Psoas muscle (tissue), 8 donors: Measurements from ENCODE around the gene ANXA10. TPM values are rescaled to one million over a fixed set of nuclear protein-coding genes. Genes with fewer than 3 reads are reported as not detected.

ENCODE experiments used
- ATAC-seq, 4 donors: fragments of 200-7000 bp; cut with Tn5 transposase; one replicate each; pipeline ENCODE4 v1.9.1; 2020; ENCODE audit warnings: moderate library complexity in 3 of 4, mild to moderate bottlenecking in 2 of 4
- DNase-seq, 2 donors: peaks; one replicate each; pipeline ENCODE4 v3.0.0-alpha.2; 2020
- H3K27ac ChIP-seq: fragments of 200-600 bp; one replicate; pipeline ENCODE4 v1.8.0; 2022
- H3K27me3 ChIP-seq, 3 donors: fragments of 200-600 bp in 1 of 3; one replicate each; pipeline versions ENCODE4 v1.6.1 to v1.8.0; 2013 to 2022; ENCODE audit warnings: low read length in 2 of 3, mild to moderate bottlenecking in 2 of 3, moderate library complexity in 1 of 3; ENCODE audit not compliant: insufficient read depth in 3 of 3
- H3K36me3 ChIP-seq, 2 donors: fragments of 200-600 bp in 1 of 2; one replicate each; pipeline versions ENCODE4 v1.6.1 to v1.8.0; 2013 to 2022; ENCODE audit warnings: low read depth in 1 of 2, mild to moderate bottlenecking in 1 of 2, moderate library complexity in 1 of 2; ENCODE audit not compliant: insufficient read depth in 1 of 2
- H3K4me1 ChIP-seq: fragments of 200-600 bp; one replicate; pipeline ENCODE4 v1.8.0; 2022
- H3K4me3 ChIP-seq: fragments of 200-600 bp; one replicate; pipeline ENCODE4 v1.8.0; 2022; ENCODE audit warnings: mild to moderate bottlenecking
- H3K9me3 ChIP-seq: fragments of 200-600 bp; one replicate; pipeline ENCODE4 v1.8.0; 2022
- WGBS, 3 donors: extraction: QIAGEN DNeasy Blood & Tissue Kit; methylation state at CpG; one replicate each; pipeline versions ENCODE4 v1.1.6 to v1.1.7; 2013; 5-methylcytosine and 5-hydroxymethylcytosine counted together
- intact Hi-C, 2 donors: fragments of 100-400 bp; cut with DNase I; formaldehyde crosslinking; loops; one replicate each; pipeline versions ENCODE4 v1.11.0 to v1.14.2; 2022
- polyA plus RNA-seq, 3 donors: library from polyadenylated mRNA; stranded (reverse); fragments of 200-250 nt; gene quantifications; one replicate each; pipeline ENCODE4 v1.2.3, GENCODE V29; 2013
- total RNA-seq, 4 donors: library from RNA; stranded (reverse); fragmentation: NEBNext Ultra II Directional in 2 of 4; extraction: Animal tissue kit (Norgen Biotek cat#: 25700) in 2 of 4; gene quantifications; one replicate each; pipeline versions ENCODE4 v1.2.1 to v1.2.4, GENCODE V29; 2021 to 2023
- TF ChIP-seq, protein P1 (sequence below): fragments of 200-600 bp; IDR thresholded peaks from one replicate; pipeline ENCODE4 v1.8.0; 2022; ENCODE audit warnings: antibody characterized with exemption
- donor health status: healthy with polysubstance abuse.
- donor health status: DM: no; HTN: no; CAD: no; lungs with moderate emphysema.
- donor health status: Bipolar disorder and iron deficiency.
- donor health status: healthy.
- donor health status: DM: yes; HTN: yes; CAD: no.
- donor health status: DM: no; HTN: no; CAD: no.
- donor health status: DM: no; HTN: no; CAD: no.
- donor health status: DM: yes; HTN: yes; CAD: no.

Gene ANXA10
- total and polyA plus RNA-seq, 7 donors = not detected

DNA sequence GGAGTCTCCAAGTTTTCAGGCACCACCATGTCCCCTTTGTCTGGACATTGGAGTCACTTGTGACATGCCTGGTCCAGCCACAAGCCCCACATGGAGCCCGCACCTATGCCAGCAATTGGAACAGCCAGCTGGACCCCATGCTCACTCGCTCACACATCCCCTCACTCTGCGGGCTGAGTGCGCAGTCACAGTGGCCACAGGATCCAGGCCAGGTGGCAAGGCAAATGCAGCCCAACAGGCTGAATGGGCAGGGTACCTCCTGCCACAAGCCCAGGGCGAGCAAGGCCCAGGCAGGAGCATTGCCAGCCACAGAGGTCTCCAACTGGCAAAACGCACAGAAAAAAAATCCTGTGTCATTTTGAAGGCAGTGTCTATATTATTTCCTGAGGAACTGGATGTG, 82.0 kb downstream of the ANXA10 start:
- Histone ChIP-seq H3K4me3 (no peak overlapping the region), H3K9me3 (no peaks in the 10 kb centered on the region), H3K4me1 (no peaks in the 10 kb centered on the region), H3K27ac (no peak overlapping the region), H3K36me3 (no peaks in the 10 kb centered on the region), H3K27me3 (no peaks in the 10 kb centered on the region)
- 90 to 95% (median 92%) methylated on average over 6 of the region's 6 CpGs for WGBS, 3 donors
- TF ChIP-seq, protein P1, sequence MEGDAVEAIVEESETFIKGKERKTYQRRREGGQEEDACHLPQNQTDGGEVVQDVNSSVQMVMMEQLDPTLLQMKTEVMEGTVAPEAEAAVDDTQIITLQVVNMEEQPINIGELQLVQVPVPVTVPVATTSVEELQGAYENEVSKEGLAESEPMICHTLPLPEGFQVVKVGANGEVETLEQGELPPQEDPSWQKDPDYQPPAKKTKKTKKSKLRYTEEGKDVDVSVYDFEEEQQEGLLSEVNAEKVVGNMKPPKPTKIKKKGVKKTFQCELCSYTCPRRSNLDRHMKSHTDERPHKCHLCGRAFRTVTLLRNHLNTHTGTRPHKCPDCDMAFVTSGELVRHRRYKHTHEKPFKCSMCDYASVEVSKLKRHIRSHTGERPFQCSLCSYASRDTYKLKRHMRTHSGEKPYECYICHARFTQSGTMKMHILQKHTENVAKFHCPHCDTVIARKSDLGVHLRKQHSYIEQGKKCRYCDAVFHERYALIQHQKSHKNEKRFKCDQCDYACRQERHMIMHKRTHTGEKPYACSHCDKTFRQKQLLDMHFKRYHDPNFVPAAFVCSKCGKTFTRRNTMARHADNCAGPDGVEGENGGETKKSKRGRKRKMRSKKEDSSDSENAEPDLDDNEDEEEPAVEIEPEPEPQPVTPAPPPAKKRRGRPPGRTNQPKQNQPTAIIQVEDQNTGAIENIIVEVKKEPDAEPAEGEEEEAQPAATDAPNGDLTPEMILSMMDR = no peak
- intact Hi-C loops = no loop called here
- DNase-seq (no peak), ATAC-seq (peak in 1 of 4 donors; percentile 19)

DNA sequence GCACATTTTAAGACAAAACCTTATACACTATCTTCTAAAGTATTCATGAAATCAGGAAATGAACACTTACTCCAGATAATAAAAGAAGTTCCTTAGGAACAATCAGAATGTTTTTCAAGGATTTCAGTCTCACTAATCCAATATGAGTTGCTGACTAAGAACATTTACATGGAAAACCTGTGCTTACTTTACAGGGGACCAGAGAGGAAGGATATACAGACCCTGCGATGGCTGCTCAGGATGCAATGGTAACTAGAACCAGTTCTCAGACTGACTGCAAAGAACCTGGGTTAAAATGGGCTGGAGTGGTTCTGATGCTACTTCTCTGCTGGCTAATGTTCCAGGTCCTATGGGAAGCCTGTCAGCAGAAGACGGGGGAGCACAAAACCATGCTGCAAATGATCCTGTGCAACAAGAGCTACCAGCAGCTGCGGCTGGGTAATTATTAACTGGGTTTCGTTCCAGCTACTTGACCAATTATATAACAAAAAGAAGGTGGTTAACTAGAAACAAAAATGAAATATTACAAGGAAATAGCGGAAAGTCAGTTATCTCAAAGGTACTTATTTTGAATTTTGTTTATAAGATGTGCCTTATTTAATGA, 85.3 kb downstream of the ANXA10 start:
- ATAC-seq (no peak), DNase-seq (no peak)
- TF ChIP-seq, protein P1 = no peak
- Histone ChIP-seq H3K36me3 (no peaks in the 10 kb centered on the region), H3K4me1 (no peaks in the 10 kb centered on the region), H3K9me3 (no peaks in the 10 kb centered on the region), H3K27ac (no peak overlapping the region), H3K27me3 (no peaks in the 10 kb centered on the region), H3K4me3 (no peak overlapping the region)
- intact Hi-C loops = no loop called here
- 65 to 80% (median 68%) methylated on average over 5 of the region's 5 CpGs for WGBS, 3 donors

DNA sequence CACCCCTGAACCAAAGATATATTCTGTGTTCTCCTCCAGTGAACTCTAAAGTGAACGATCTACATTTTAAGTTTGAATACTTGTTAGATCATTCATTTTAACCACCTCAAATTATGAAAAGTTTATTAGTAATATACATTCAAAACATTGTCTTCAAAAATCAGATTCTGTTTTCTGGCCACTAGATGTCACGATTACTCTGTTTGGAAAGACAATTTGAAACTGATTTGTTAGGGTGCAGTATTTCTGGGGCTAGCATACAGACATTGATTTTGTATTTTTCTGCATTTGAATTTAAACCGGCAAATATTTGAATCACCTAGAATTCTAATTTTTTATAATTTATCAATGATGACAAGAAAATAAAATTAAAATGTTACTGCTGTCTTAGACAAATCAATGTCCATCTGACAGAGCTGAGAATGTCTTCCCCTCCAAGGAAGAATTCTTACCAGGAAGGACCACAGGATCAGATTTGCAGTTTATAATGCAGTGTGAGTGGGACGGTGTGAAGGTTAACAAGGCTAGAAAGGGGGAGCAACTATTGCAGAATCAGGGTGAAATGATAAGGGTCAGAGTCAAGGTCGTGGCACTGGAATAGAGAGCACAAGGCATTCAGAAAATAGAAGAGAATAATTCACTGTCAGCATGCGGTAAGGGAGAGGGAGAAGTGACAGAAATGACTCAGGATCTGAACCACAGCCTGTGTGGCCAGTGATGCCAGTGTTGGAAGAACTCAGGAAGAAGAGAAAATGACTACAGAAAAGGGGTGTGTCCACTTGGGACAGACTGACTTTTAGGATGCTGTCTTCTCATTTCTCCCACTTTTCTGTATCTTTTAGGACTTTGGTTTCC, 91.6 kb downstream of the ANXA10 start:
- TF ChIP-seq, protein P1 = peak; percentile 74
- Histone ChIP-seq H3K9me3 (no peaks in the 10 kb centered on the region), H3K4me1 (no peaks in the 10 kb centered on the region), H3K4me3 (no peak overlapping the region), H3K27ac (no peak overlapping the region), H3K27me3 (no peaks in the 10 kb centered on the region), H3K36me3 (no peaks in the 10 kb centered on the region)
- intact Hi-C loops = loop anchor here (5.0 to 10.0 kb wide), 4 partner anchors 151 to 741 kb away; no protein-coding TSS in a partner anchor
- ATAC-seq = peak; percentile 50 to 77 (median 64)
- 24 to 27% (median 27%) methylated on average over 6 of the region's 6 CpGs for WGBS, 3 donors
- DNase-seq = no peak

DNA sequence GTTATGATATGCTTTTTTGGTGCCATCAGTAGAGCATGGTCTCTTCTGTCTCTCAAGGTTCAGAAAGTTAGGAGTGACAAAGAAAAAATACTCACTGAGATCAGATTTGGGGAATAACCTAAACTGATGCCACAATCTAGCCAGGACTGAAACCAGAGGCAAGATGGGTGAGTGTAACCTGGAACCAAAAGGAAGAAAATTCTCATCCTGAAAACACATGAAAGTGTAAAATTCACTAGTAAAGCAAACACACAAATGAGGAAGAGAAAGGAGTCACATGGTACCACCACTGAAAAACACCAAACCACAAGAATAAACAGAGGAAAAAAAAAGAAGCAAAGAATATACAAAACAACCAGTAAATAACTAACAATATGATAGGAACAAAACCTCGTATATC, 96.4 kb downstream of the ANXA10 start:
- TF ChIP-seq, protein P1 = no peak
- Histone ChIP-seq H3K4me1 (no peaks in the 10 kb centered on the region), H3K27me3 (no peaks in the 10 kb centered on the region), H3K27ac (no peak overlapping the region), H3K4me3 (no peak overlapping the region), H3K9me3 (no peaks in the 10 kb centered on the region), H3K36me3 (no peaks in the 10 kb centered on the region)
- WGBS, 3 donors = 94% methylated on average over 1 of the region's 1 CpG
- no peak for DNase-seq
- intact Hi-C loops = loop anchor here (10.0 kb wide), 3 partner anchors 146 to 736 kb away; no protein-coding TSS in a partner anchor
- ATAC-seq = no peak
